NCI-H1436 treated with DMSO at 0.1 percent for 48 hours (cell line): Measurements from ENCODE around the gene PARK7.

Source experiments
- DNase-seq: peaks from one replicate; lab custom pipeline; 2025; lab: John Stamatoyannopoulos, UW

Gene PARK7

GRCh38 chr1:8024329-8024728 is 62.8 kb downstream of the PARK7 start:
- no peak for DNase-seq

- DNase-seq, result no peak
These were observed 63.7 kb downstream of the PARK7 start for GRCh38 chr1:8025061-8025670.

GRCh38 chr1:8025671-8026144 is 64.2 kb downstream of the PARK7 start:
- DNase-seq, result no peak

- no peak for DNase-seq
These were observed 64.9 kb downstream of the PARK7 start, which contains the start of gene ERRFI1 for GRCh38 chr1:8026153-8026975. Gene ERRFI1, minus strand, starts transcription at chr1:8026309. Its CDS starts 10,690 bp downstream, at chr1:8015619.

- no peak for DNase-seq
These were observed 65.7 kb downstream of the PARK7 start for GRCh38 chr1:8026976-8027747.

GRCh38 chr1:8027748-8028570 is 66.4 kb downstream of the PARK7 start:
- DNase-seq, result no peak

- no peak for DNase-seq
These were observed 67.0 kb downstream of the PARK7 start for GRCh38 chr1:8028571-8028910.

GRCh38 chr1:8031176-8031785 is 69.8 kb downstream of the PARK7 start:
- DNase-seq, result no peak

GRCh38 chr1:8032366-8032910 is 70.9 kb downstream of the PARK7 start:
- no peak for DNase-seq

- no peak for DNase-seq
These were observed 71.8 kb downstream of the PARK7 start for GRCh38 chr1:8033322-8033721.
